ENCODE measurements around the gene NAV2.

- no peak for TF ChIP-seq CTCF (IDR thresholded peaks at IDR 0.05)
- TF ChIP-seq POLR2A (IDR thresholded peaks at IDR 0.05): no peak
Observed at GRCh38 chr11:19935507-19935906, 222.9 kb downstream of the NAV2 start.

Measured in body of pancreas (tissue), 4 donors.